Parathyroid adenoma (tissue), 2 donors: Measurements from ENCODE around the gene TMEM165.

Experiments used
- H2AFZ ChIP-seq: fragments of 300-600 bp; sonication (generic); one replicate; pipeline ENCODE4 v1.7.0; 2017; ENCODE audit warnings: antibody characterized with exemption, mild to moderate bottlenecking
- H3K27ac ChIP-seq: fragments of 300-600 bp; sonication (generic); one replicate; pipeline ENCODE4 v1.7.0; 2017
- H3K27me3 ChIP-seq: fragments of 300-600 bp; sonication (generic); one replicate; pipeline ENCODE4 v1.7.0; 2017; ENCODE audit warnings: low read length; ENCODE audit not compliant: control insufficient read depth, insufficient read depth
- H3K36me3 ChIP-seq: fragments of 300-600 bp; sonication (generic); one replicate; pipeline ENCODE4 v1.7.0; 2017; ENCODE audit warnings: low read length; ENCODE audit not compliant: control insufficient read depth, insufficient read depth
- H3K4me1 ChIP-seq: fragments of 300-600 bp; sonication (generic); one replicate; pipeline ENCODE4 v1.7.0; 2017; ENCODE audit warnings: control low read depth
- H3K4me2 ChIP-seq: fragments of 300-600 bp; sonication (generic); one replicate; pipeline ENCODE4 v1.7.0; 2017; ENCODE audit warnings: low read length
- H3K4me3 ChIP-seq: fragments of 300-600 bp; sonication (generic); one replicate; pipeline ENCODE4 v1.7.0; 2017; ENCODE audit warnings: low read depth, low read length
- H3K79me2 ChIP-seq: fragments of 300-600 bp; sonication (generic); one replicate; pipeline ENCODE4 v1.7.0; 2017; ENCODE audit warnings: control low read depth
- H3K9ac ChIP-seq: fragments of 300-600 bp; sonication (generic); one replicate; pipeline ENCODE4 v1.7.0; 2017; ENCODE audit warnings: mild to moderate bottlenecking
- H3K9me3 ChIP-seq: fragments of 300-600 bp; sonication (generic); one replicate; pipeline ENCODE4 v1.7.0; 2017; ENCODE audit warnings: low read length; ENCODE audit not compliant: control insufficient read depth
- TF ChIP-seq, protein P1 (sequence below): fragments of 300-600 bp; sonication (generic); IDR thresholded peaks from one replicate; pipeline ENCODE4 v1.7.0; 2017; ENCODE audit warnings: antibody characterized with exemption, mild to moderate bottlenecking
- donor health status: primary hyperparathyroidism.

Gene TMEM165

GRCh38 chr4:55424791-55425190 lies 29.0 kb downstream of the TMEM165 start:
- TF ChIP-seq, protein P1, sequence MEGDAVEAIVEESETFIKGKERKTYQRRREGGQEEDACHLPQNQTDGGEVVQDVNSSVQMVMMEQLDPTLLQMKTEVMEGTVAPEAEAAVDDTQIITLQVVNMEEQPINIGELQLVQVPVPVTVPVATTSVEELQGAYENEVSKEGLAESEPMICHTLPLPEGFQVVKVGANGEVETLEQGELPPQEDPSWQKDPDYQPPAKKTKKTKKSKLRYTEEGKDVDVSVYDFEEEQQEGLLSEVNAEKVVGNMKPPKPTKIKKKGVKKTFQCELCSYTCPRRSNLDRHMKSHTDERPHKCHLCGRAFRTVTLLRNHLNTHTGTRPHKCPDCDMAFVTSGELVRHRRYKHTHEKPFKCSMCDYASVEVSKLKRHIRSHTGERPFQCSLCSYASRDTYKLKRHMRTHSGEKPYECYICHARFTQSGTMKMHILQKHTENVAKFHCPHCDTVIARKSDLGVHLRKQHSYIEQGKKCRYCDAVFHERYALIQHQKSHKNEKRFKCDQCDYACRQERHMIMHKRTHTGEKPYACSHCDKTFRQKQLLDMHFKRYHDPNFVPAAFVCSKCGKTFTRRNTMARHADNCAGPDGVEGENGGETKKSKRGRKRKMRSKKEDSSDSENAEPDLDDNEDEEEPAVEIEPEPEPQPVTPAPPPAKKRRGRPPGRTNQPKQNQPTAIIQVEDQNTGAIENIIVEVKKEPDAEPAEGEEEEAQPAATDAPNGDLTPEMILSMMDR = no peak
- Histone ChIP-seq H3K4me1 (no peaks in the 10 kb centered on the region), H3K4me2 (no peak overlapping the region), H2AFZ (no peak overlapping the region), H3K4me3 (no peak overlapping the region), H3K9me3 (no peaks in the 10 kb centered on the region), H3K27ac (no peak overlapping the region), H3K27me3 (no peaks in the 10 kb centered on the region), H3K9ac (no peak overlapping the region), H3K36me3 (no peaks in the 10 kb centered on the region), H3K79me2 (no peaks in the 10 kb centered on the region)

DNA sequence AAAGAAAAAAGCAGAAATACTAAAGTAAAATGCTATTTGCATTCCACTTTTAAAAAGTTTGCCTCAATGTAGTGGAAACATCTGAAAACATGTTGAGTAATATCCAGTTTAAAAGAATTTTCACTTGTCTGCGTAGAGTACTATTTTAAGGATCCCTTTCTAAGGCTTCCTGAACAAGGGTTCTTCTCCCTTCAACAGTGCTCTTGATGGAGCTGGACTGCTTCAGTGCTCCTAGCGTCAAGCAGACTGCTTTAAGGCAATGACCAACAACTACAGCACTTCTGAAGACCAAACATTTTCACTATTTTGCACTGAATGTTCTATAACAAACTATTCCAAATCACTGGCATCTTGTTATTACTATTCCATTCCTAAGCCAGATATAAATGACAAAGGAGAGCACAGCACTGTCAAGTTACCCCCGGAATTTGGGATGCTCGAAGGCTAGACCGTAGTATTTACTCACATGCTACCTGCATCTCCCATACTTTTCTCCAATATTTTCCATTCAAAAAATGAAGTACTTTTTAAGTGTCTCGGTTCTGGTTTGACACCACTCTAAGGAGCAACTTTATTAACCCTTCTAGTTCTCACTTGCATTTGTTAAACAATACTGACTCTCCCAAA lies 36.1 kb downstream of the TMEM165 start:
- H3K79me2 ChIP-seq = no peaks in the 10 kb centered on the region
- no peaks in the 10 kb centered on the region for H3K36me3 ChIP-seq
- H3K27me3 ChIP-seq = no peaks in the 10 kb centered on the region

DNA sequence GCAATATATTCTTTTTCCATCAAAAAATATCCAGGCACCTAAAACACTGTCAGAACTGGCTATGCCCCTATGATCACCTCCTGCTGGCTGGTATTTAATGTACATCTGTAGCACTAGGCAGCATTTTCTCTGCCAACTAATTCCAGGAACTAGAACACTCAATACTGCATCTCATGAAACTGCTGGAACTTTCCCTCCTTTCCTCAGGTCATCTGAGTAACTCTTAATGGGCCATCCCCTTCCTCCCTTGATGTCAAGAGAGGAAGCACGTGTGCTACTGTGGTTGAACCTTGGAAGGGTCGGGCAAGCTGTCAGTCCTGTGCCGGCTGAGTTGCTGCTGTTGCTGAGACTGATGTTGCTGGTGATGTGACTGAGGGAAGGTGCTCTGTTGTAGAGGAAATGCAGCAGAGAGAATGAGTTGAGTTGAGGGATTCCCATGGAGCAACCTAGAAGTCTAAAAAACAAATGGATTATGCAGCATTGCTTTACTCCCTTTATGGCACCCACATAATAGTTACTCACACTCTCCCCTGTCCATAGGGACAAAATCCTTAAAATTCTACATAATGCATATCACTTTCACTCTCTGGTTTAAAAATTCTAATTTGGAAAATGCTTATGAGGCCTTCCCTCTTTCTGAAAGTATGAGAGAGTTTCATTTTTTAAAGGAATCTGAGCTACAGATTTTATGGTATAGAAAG lies 39.5 kb downstream of the TMEM165 start:
- Histone ChIP-seq H3K27ac (no peak overlapping the region), H3K4me1 (no peaks in the 10 kb centered on the region), H2AFZ (no peak overlapping the region), H3K79me2 (no peaks in the 10 kb centered on the region), H3K36me3 (no peaks in the 10 kb centered on the region), H3K27me3 (no peaks in the 10 kb centered on the region), H3K4me3 (no peak overlapping the region), H3K9me3 (no peaks in the 10 kb centered on the region), H3K4me2 (no peak overlapping the region), H3K9ac (no peak overlapping the region)
- TF ChIP-seq, protein P1 = no peak

More for the DNA sequence above, 36.1 kb downstream of the TMEM165 start:
- TF ChIP-seq, protein P1 = no peak
- Histone ChIP-seq H2AFZ (no peak overlapping the region), H3K4me3 (no peak overlapping the region), H3K9ac (no peak overlapping the region), H3K27ac (no peak overlapping the region), H3K4me2 (no peak overlapping the region), H3K4me1 (no peaks in the 10 kb centered on the region), H3K9me3 (no peaks in the 10 kb centered on the region)

DNA sequence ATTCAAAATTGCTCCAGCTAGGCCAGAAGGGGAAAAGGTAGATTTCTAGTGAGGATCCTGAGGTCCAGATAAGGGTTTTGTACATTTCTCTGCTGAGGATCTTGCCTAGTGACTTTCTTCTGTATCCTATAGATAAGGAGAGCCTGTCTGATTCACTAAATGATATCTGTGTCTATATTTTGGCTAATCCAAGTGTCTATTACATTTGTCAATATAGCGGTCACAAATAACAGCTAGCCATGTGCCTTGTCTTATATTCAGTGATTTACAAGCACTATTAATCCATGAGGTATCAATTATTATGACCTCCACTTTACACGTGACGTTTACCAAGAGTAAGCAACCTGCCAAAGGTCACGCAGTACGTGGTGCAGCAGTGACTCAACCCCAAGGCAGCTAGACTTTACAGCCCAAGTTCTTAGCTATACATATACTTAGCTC lies 41.6 kb downstream of the TMEM165 start:
- TF ChIP-seq, protein P1 = no peak
- Histone ChIP-seq H3K36me3 (no peaks in the 10 kb centered on the region), H3K9ac (no peak overlapping the region), H3K27ac (no peak overlapping the region), H3K27me3 (no peaks in the 10 kb centered on the region), H3K79me2 (no peaks in the 10 kb centered on the region), H3K4me3 (no peak overlapping the region), H2AFZ (no peak overlapping the region), H3K9me3 (no peaks in the 10 kb centered on the region), H3K4me2 (no peak overlapping the region), H3K4me1 (no peaks in the 10 kb centered on the region)
